Muscle layer of duodenum (tissue), 2 donors: ENCODE results near the gene HSPG2.
A peak's percentile ranks its signal among the peaks of the same experiment; 100 is the strongest.
"Not testable (repeated sequence)": the region's sequence is repeated elsewhere in the genome, so short reads cannot be mapped to it uniquely, and the experiment has no call there.

Source experiments
- H3K27ac ChIP-seq: one replicate; pipeline ENCODE4 v1.7.0; 2013; ENCODE audit warnings: mild to moderate bottlenecking, low read length
- H3K27me3 ChIP-seq: one replicate; pipeline ENCODE4 v1.7.0; 2013; ENCODE audit warnings: low read depth, mild to moderate bottlenecking, control low read depth, low read length
- H3K36me3 ChIP-seq, 2 donors: one replicate each; pipeline ENCODE4 v1.7.0; 2013; ENCODE audit warnings: low read length in 2 of 2, control low read depth in 1 of 2, mild to moderate bottlenecking in 1 of 2; ENCODE audit not compliant: insufficient read depth in 2 of 2, control insufficient read depth in 1 of 2
- H3K4me1 ChIP-seq, 2 donors: one replicate each; pipeline ENCODE4 v1.7.0; 2013; ENCODE audit warnings: low read length in 2 of 2, mild to moderate bottlenecking in 2 of 2, control low read depth in 1 of 2, moderate library complexity in 1 of 2; ENCODE audit not compliant: insufficient read depth in 2 of 2, control insufficient read depth in 1 of 2
- H3K4me3 ChIP-seq, 2 donors: one replicate each; pipeline ENCODE4 v1.7.0; 2013; ENCODE audit warnings: low read length in 2 of 2, low read depth in 1 of 2, mild to moderate bottlenecking in 1 of 2
- H3K9me3 ChIP-seq, 2 donors: one replicate each; pipeline ENCODE4 v1.7.0; 2013; ENCODE audit warnings: low read length in 2 of 2, control low read depth in 1 of 2, mild to moderate bottlenecking in 1 of 2; ENCODE audit not compliant: control insufficient read depth in 1 of 2
- donor health status: healthy.

Gene HSPG2

DNA sequence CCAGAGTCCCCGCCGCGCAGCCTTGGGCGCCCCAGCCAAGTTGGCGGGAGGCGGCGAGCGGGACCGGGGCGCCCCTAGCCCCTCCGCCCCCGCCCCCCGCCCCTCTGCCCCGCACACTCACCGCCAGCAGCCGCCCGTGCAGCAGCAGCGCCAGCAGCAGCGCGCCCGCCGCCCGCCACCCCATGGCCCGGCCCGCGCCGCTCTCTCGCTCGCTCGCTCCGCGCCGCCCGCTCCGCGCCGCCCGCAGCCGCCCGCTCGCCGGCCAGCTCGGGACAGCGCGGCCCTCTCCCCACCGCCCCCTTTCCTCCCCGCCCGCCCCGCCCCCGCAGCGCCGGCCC, at the start of gene HSPG2:
Gene HSPG2, minus strand, starts transcription at position 277 of the 338 bp plus-strand sequence. Its CDS starts 93 bp downstream, at position 184.
- Histone ChIP-seq H3K27me3 (no peaks in the 10 kb centered on the region), H3K4me1 (peaks cover 24 to 43% of the 10 kb centered on the region in 2 donors), H3K36me3 (peaks cover 0 to 4% of the 10 kb centered on the region in 2 donors), H3K27ac (peak within 1 kb of the TSS; percentile 93), H3K4me3 (peak within 1 kb of the TSS; percentile 65 to 87), H3K9me3 (no peaks in the 10 kb centered on the region)

- H3K36me3 ChIP-seq, H3K27ac ChIP-seq, H3K9me3 ChIP-seq, H3K4me1 ChIP-seq, H3K4me3 ChIP-seq, H3K27me3 ChIP-seq: not testable (repeated sequence)
These were observed 49.3 kb upstream of the HSPG2 start for GRCh38 chr1:21986386-21986785.

DNA sequence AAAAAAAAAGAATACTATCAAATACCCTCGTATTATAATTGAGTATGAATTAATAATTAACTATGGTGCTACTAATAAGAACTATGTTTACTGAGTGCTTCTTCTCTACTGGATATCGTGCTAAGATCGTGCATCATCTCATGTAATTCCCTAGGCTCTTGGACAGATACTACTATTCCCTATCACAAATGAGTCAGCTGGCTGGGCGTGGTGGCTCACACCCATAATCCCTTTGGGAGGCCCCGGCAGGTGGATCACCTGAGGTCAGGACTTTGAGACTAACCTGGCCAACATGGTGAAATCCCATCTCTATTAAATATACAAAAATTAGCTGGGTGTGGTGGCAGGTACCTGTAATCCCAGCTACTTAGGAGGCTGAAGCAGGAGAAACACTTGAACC, 48.8 kb upstream of the HSPG2 start:
- H3K27ac ChIP-seq, H3K4me3 ChIP-seq, H3K9me3 ChIP-seq, H3K27me3 ChIP-seq, H3K36me3 ChIP-seq, H3K4me1 ChIP-seq: not testable (repeated sequence)

- not testable (repeated sequence) for H3K4me1 ChIP-seq, H3K27ac ChIP-seq, H3K27me3 ChIP-seq, H3K4me3 ChIP-seq, H3K9me3 ChIP-seq, H3K36me3 ChIP-seq
These were observed 46.4 kb upstream of the HSPG2 start for GRCh38 chr1:21983539-21983938.

DNA sequence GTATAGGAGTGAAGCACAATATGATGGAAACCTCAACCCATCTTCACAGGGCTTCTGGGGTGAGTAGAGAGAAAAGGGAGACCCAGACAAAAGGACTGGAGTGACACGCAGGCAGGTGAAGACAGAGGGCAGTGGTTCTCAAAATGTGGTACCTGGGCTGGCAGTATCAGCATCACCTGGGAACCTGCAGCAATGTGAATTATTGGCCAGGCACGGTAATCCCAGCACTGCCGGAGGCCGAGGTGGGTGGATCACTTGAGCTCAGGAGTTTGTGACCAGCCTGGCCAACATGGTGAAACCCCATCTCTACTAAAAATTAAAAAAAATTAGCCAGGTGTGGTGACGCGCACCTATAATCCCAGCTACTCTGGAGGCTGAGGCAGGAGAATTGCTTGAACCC, 45.0 kb upstream of the HSPG2 start:
- not testable (repeated sequence) for H3K9me3 ChIP-seq, H3K36me3 ChIP-seq, H3K4me3 ChIP-seq, H3K27me3 ChIP-seq, H3K27ac ChIP-seq, H3K4me1 ChIP-seq

DNA sequence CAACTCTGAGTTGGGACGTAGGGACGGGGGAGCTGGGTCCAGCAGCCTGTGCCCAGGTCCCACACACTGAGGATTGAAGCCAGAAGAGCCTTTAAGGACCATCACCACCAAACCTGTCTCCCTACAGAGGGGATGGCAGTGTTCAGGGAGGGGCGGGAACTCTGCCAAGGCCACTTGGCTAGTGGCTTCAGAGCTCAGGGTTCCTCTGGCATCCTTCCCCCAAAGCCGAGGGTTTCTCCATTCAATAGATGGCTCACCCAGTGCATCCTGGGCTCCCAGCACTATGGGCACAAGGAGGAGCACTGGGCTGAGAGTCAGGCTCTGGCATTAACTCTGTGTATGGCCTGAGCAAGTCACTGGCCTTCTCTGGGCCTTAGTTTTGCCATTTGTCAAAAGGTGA, 44.1 kb upstream of the HSPG2 start:
- not testable (repeated sequence) for H3K9me3 ChIP-seq, H3K4me1 ChIP-seq, H3K4me3 ChIP-seq, H3K36me3 ChIP-seq, H3K27me3 ChIP-seq, H3K27ac ChIP-seq

DNA sequence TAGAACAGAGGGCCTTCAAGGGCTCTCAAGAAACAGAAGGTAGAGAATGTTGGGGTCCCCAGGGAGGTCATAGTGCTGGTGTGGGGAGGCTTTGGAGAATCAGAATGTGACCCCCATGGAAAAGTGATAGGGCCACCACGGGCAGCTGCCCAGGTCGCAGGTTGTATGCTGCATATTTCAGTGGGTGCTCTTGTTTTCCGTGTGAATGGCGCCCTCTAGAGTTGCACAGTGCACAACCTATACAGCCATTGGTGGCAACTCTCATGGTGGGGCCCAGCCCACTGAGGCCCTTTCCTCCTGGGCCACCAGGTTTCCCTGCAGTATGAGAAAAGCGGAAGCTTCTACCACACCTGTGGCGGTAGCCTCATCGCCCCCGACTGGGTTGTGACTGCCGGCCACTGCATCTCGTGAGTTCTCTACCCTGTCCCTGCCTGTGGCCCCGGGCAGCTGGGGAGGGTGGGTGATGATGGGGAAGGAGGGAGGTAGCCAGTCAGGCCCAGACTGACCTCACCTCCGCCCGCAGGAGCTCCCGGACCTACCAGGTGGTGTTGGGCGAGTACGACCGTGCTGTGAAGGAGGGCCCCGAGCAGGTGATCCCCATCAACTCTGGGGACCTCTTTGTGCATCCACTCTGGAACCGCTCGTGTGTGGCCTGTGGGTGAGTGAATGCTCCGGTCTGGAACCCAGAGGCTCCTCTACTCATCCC, 43.6 kb upstream of the HSPG2 start:
- H3K9me3 ChIP-seq, H3K4me3 ChIP-seq, H3K27ac ChIP-seq, H3K27me3 ChIP-seq, H3K4me1 ChIP-seq, H3K36me3 ChIP-seq: not testable (repeated sequence)

DNA sequence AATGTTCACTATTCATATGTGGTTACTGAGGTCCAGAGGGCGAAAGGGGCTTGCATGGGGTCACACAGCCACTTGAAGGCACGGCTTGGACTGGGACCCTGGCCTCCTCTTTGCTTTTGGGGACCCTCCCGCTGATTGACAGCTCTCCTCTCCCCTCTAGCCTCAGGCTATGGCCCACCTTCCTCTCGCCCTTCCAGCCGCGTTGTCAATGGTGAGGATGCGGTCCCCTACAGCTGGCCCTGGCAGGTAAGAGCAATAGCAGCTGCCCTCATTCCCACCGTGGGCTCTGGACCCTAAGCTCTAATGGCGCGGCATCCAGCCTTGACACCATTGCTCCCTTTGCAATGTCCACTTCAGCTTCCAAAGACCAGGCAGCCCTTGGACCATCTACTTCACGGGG, 41.1 kb upstream of the HSPG2 start:
- H3K9me3 ChIP-seq, H3K27me3 ChIP-seq, H3K4me1 ChIP-seq, H3K4me3 ChIP-seq, H3K27ac ChIP-seq, H3K36me3 ChIP-seq: not testable (repeated sequence)

- H3K9me3 ChIP-seq, H3K4me3 ChIP-seq, H3K27ac ChIP-seq, H3K4me1 ChIP-seq, H3K27me3 ChIP-seq, H3K36me3 ChIP-seq: not testable (repeated sequence)
These were observed 39.7 kb upstream of the HSPG2 start, which contains the start of gene CELA3B for GRCh38 chr1:21976703-21977239. CELA3B (plus strand) TSS chr1:21977022; CDS start chr1:21977040, 18 bp downstream.

DNA sequence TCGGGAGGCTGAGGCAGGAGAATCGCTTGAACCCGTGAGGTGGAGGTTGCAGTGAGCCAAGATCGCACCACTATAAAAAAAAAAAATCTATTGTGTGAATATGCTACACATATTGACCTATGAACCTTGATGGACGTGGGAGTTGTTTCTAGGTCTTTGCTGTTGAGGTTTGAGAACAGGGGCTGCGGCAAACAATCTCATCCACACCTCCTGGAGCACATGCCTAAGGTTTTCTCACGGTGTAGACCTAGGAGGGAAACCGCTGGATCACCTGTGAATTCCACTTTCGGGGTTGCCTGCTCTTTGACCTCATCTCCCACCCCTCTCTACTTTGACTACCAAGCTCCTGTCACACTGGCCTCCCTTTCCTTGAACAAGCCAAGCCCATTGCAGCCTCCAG, 38.2 kb upstream of the HSPG2 start:
- H3K36me3 ChIP-seq, H3K9me3 ChIP-seq, H3K4me3 ChIP-seq, H3K27me3 ChIP-seq, H3K4me1 ChIP-seq, H3K27ac ChIP-seq: not testable (repeated sequence)

GRCh38 chr1:21974699-21975098, 37.6 kb upstream of the HSPG2 start:
- H3K4me3 ChIP-seq, H3K9me3 ChIP-seq, H3K27me3 ChIP-seq, H3K4me1 ChIP-seq, H3K36me3 ChIP-seq, H3K27ac ChIP-seq: not testable (repeated sequence)

- not testable (repeated sequence) for H3K9me3 ChIP-seq, H3K36me3 ChIP-seq, H3K4me1 ChIP-seq, H3K27ac ChIP-seq, H3K4me3 ChIP-seq, H3K27me3 ChIP-seq
These were observed 36.8 kb upstream of the HSPG2 start for GRCh38 chr1:21973948-21974347.
